K562 (cell line): ENCODE measurements around the gene MACROD2. TPM values are rescaled to one million over a fixed set of nuclear protein-coding genes. Genes with fewer than 3 reads are reported as not detected.

Experiments used
- ATAC-seq: fragments of 200-7000 bp; cut with Tn5 transposase; 3 replicates; pipeline ENCODE4 v1.9.1; 2020; ENCODE audit warnings: moderate library complexity
- BruUV-seq: library from RNA; stranded (reverse); fragments of 400-500 nt; replicated peaks from 2 replicates; lab custom pipeline; 2021; lab: Mats Ljungman, UMichigan
- CTCF ChIA-PET: fragments of 300-600 bp; formaldehyde crosslinking; extraction: SDS; loops from one replicate; lab custom pipeline; 2021; ENCODE audit warnings: low intra/inter-chr PET ratio; lab: Yijun Ruan, JAX
- POLR2A ChIA-PET: fragments of 300-600, 350-650 bp; sonication (Branson Sonifier 250); formaldehyde crosslinking; extraction: SDS; loops from one replicate; lab custom pipeline; 2021; ENCODE audit warnings: antibody characterized with exemption, inconsistent platforms; lab: Yijun Ruan, JAX
- DNase-seq, 4 experiments: peaks; one replicate each; pipeline versions ENCODE4 v3.0.0 to v3.0.0-alpha.2; 2011 to 2018; ENCODE audit warnings: low spot score in 3 of 4, mixed read lengths in 3 of 4; ENCODE audit errors: extremely low read depth in 1 of 4
- FAIRE-seq: peaks from 2 replicates; lab custom pipeline; 2011; peaks lifted over from hg19 to GRCh38; lab: Jason Lieb, UNC
- H2AFZ ChIP-seq: 2 replicates; pipeline ENCODE4 v1.6.0; 2011; ENCODE audit warnings: low read depth, low read length, control low read depth, inconsistent platforms
- H3K27ac ChIP-seq: fragments of 200-600 bp; 3 replicates; pipeline ENCODE4 v1.8.0; 2011; ENCODE audit warnings: low read depth, mild to moderate bottlenecking, control low read depth, inconsistent platforms, low read length, moderate library complexity, mixed read lengths; ENCODE audit errors: extremely low read depth
- H3K27me3 ChIP-seq, 2 experiments: fragments of 300-600 bp in 1 of 2; 2 replicates in 1 of 2; 3 replicates in 1 of 2; pipeline versions ENCODE4 v1.6.0 to v1.8.0; 2011; ENCODE audit warnings: inconsistent platforms in 2 of 2, low read length in 2 of 2, mild to moderate bottlenecking in 1 of 2, mixed read lengths in 1 of 2, moderate library complexity in 1 of 2; ENCODE audit not compliant: control insufficient read depth in 2 of 2, insufficient read depth in 2 of 2
- H3K36me3 ChIP-seq: fragments of 300-600 bp; 3 replicates; pipeline ENCODE4 v1.8.0; 2011; ENCODE audit warnings: mild to moderate bottlenecking, low read length, inconsistent platforms; ENCODE audit not compliant: control insufficient read depth, insufficient read depth
- H3K4me1 ChIP-seq, 2 experiments: fragments of 200-600 bp in 1 of 2; replicated peaks in 1 of 2; 2 replicates in 1 of 2; 3 replicates in 1 of 2; pipeline versions ENCODE4 v1.5.1 to v1.8.0; 2011; ENCODE audit warnings: inconsistent platforms in 2 of 2, low read length in 2 of 2, mild to moderate bottlenecking in 1 of 2, mixed read lengths in 1 of 2, moderate library complexity in 1 of 2; ENCODE audit not compliant: control insufficient read depth in 2 of 2, insufficient read depth in 2 of 2
- H3K4me2 ChIP-seq: 2 replicates; pipeline ENCODE4 v1.6.1; 2011; ENCODE audit warnings: low read length, control low read depth, inconsistent platforms, mixed read lengths; ENCODE audit not compliant: insufficient read depth
- H3K4me3 ChIP-seq: fragments of 200-600 bp; sonication (generic), shearing (Covaris generic); 2 replicates; pipeline ENCODE4 v1.5.1; 2016; ENCODE audit warnings: control low read depth, inconsistent platforms
- H3K79me2 ChIP-seq: fragments of 200-600 bp; 3 replicates; pipeline ENCODE4 v1.8.0; 2011; ENCODE audit warnings: low read length, inconsistent platforms; ENCODE audit not compliant: control insufficient read depth, insufficient read depth
- H3K9ac ChIP-seq, 2 experiments: 2 replicates each; pipeline versions ENCODE4 v1.6.0 to v1.6.1; 2011; ENCODE audit warnings: low read depth in 2 of 2, low read length in 2 of 2, control low read depth in 1 of 2, inconsistent platforms in 1 of 2, mild to moderate bottlenecking in 1 of 2, mixed read lengths in 1 of 2; ENCODE audit not compliant: insufficient read depth in 1 of 2
- H3K9me1 ChIP-seq: one replicate; pipeline ENCODE4 v1.6.0; 2011; ENCODE audit warnings: inconsistent platforms, mild to moderate bottlenecking, low read length, moderate library complexity; ENCODE audit not compliant: control insufficient read depth, insufficient read depth
- H3K9me3 ChIP-seq: replicated peaks from 2 replicates; pipeline ENCODE4 v1.5.1; 2011; ENCODE audit warnings: low read depth, low read length, inconsistent platforms; ENCODE audit not compliant: control insufficient read depth, insufficient read depth
- H4K20me1 ChIP-seq: replicated peaks from 2 replicates; pipeline ENCODE4 v1.6.1; 2011; ENCODE audit warnings: low read length, inconsistent platforms, mixed read lengths; ENCODE audit not compliant: control insufficient read depth, insufficient read depth
- CCAR2 ChIP-seq: fragments of 200-400 bp; formaldehyde crosslinking; IDR thresholded peaks from 2 replicates; pipeline ENCODE4 v1.6.1; 2017; ENCODE audit warnings: mild to moderate bottlenecking, low read depth, low read length
- CHAMP1 ChIP-seq: fragments of 450-650 bp; IDR thresholded peaks from 2 replicates; pipeline ENCODE4 v1.6.1; 2016; ENCODE audit warnings: mild to moderate bottlenecking
- KDM1A ChIP-seq, 2 experiments: fragments of 450-650 bp; IDR thresholded peaks; 2 replicates each; pipeline ENCODE4 v1.6.1; 2016; ENCODE audit warnings: mild to moderate bottlenecking in 2 of 2
- LEF1 ChIP-seq: fragments of 450-650 bp; IDR thresholded peaks from 2 replicates; pipeline ENCODE4 v1.6.1; 2016; ENCODE audit warnings: mild to moderate bottlenecking
- NR3C1 ChIP-seq: sonication (generic); formaldehyde crosslinking; IDR thresholded peaks from 2 replicates; pipeline ENCODE4 v1.8.1; 2022; ENCODE audit warnings: missing genetic modification reagents
- RHOXF2B ChIP-seq: fragments of 250-450 bp; sonication (Bioruptor Pico); conservative IDR thresholded peaks from 2 replicates; pipeline ENCODE4 v1.5.1; 2021
- SAFB ChIP-seq: fragments of 200-400 bp; formaldehyde crosslinking; IDR thresholded peaks from 2 replicates; pipeline ENCODE4 v1.6.1; 2017; ENCODE audit warnings: low read depth, low read length, borderline replicate concordance
- SIN3A ChIP-seq, 2 experiments: fragments of 150-350 bp in 1 of 2; IDR thresholded peaks; 2 replicates each; pipeline ENCODE4 v1.6.1; 2011 to 2016; ENCODE audit warnings: borderline replicate concordance in 2 of 2, low read depth in 2 of 2, low read length in 2 of 2, mild to moderate bottlenecking in 2 of 2, moderate library complexity in 2 of 2; ENCODE audit not compliant: control insufficient read depth in 1 of 2
- TCF7L2 ChIP-seq: fragments of 150-350 bp; IDR thresholded peaks from 2 replicates; pipeline ENCODE4 v1.6.1; 2016; ENCODE audit warnings: low read depth, mild to moderate bottlenecking, low read length, moderate library complexity
- XRCC5 ChIP-seq: fragments of 200-400 bp; formaldehyde crosslinking; IDR thresholded peaks from 2 replicates; pipeline ENCODE4 v1.6.1; 2017; ENCODE audit warnings: low read depth, mild to moderate bottlenecking, low read length
- ZNF23 ChIP-seq: fragments of 250-450 bp; sonication (Bioruptor Pico); IDR thresholded peaks from 2 replicates; pipeline ENCODE4 v1.4.0; 2020; ENCODE audit warnings: mild to moderate bottlenecking
- ZNF311 ChIP-seq: fragments of 250-450 bp; sonication (Bioruptor Pico); IDR thresholded peaks from 2 replicates; pipeline ENCODE4 v1.4.0; 2020; ENCODE audit warnings: mild to moderate bottlenecking, moderate library complexity
- ZNF445 ChIP-seq: fragments of 250-450 bp; sonication (Bioruptor Pico); IDR thresholded peaks from 2 replicates; pipeline ENCODE4 v1.4.0; 2020; ENCODE audit warnings: low read depth, mild to moderate bottlenecking, moderate library complexity
- WGBS: fragments of 100-300 bp; shearing (Covaris generic); methylation state at CpG from one replicate; pipeline ENCODE4 v1.1.6; 2016; ENCODE audit warnings: low coverage, mixed read lengths; ENCODE audit not compliant: insufficient coverage; ENCODE audit errors: missing lambda C conversion rate; 5-methylcytosine and 5-hydroxymethylcytosine counted together
- in situ Hi-C: fragments of 300-500 bp; cut with MboI; formaldehyde crosslinking; loops from 4 replicates; pipeline ENCODE4 v1.15.0; 2018; ENCODE audit warnings: inconsistent platforms, mixed read lengths
- intact Hi-C: fragments of 100-400 bp; cut with micrococcal nuclease; formaldehyde crosslinking; loops from 2 replicates; pipeline ENCODE4 v1.14.2; 2022
- polyA plus RNA-seq, 8 experiments: library from polyadenylated mRNA; depleted of rRNA in 4 of 8; stranded (reverse) in 5 of 8; unstranded in 3 of 8; fragments of >200 nt; fragmentation: Nextera tagmentation in 2 of 8; fragmentation: Illumina TruSeq in 1 of 8; extraction: Ambion mirVana in 2 of 8; extraction: Trizol in 1 of 8; gene quantifications; 2 replicates each; pipeline versions ENCODE4 v1.2.1 to v1.2.3, GENCODE V29; 2011 to 2014; ENCODE audit warnings: inconsistent platforms in 1 of 8, missing spikeins in 1 of 8
- total RNA-seq, 7 experiments: library from RNA; depleted of rRNA in 6 of 7; stranded (reverse); fragments of >200 nt in 6 of 7; fragmentation: Illumina TruSeq in 2 of 7; extraction: Trizol in 2 of 7; gene quantifications; 2 replicates each; pipeline versions ENCODE4 v1.2.1 to v1.2.3, GENCODE V29; 2011 to 2021; ENCODE audit warnings: low replicate concordance in 1 of 7
- TF ChIP-seq, protein P1 (sequence below): sonication (generic); formaldehyde crosslinking; IDR thresholded peaks from 2 replicates; pipeline ENCODE4 v1.8.1; 2023; ENCODE audit warnings: mild to moderate bottlenecking, missing genetic modification reagents
- TF ChIP-seq, protein P2 (sequence below): fragments of 450-650 bp; IDR thresholded peaks from 2 replicates; pipeline ENCODE4 v1.6.1; 2016; ENCODE audit warnings: missing biosample characterization, missing genetic modification characterization

Gene MACROD2
- total and polyA plus RNA-seq, 9 of the 15 experiments (the other 6 are each of a cell fraction or from before 2014, with no cell fraction given), result not detected

DNA sequence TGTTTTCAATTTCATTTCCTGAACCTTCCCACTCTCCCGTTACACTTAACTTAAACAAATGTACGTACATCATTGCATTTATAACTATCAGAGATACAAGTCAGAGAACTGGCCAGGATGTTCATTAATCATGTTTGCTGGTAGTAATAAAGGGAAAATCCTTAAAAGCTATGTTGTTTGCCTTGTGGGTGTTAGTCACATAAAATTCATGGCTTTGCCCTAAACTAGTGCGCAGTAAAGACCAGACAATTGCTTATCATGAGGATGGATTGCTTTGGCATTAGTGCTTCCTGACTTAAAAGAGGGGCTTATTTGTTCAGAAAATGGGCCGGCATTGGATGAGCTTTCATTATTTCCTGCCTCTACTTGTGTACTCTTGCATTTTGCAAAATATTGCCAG lies 1379.4 kb downstream of the MACROD2 start:
- BruUV-seq, result no TSS peak
- Histone ChIP-seq H3K79me2 (no peaks in the 10 kb centered on the region), H3K27me3 (no peaks in the 10 kb centered on the region), H3K36me3 (no peaks in the 10 kb centered on the region), H3K4me3 (no peak overlapping the region), H3K4me2 (no peak overlapping the region), H4K20me1 (no peaks in the 10 kb centered on the region), H3K9me1 (no peaks in the 10 kb centered on the region), H3K9ac (no peak overlapping the region), H2AFZ (no peak overlapping the region), H3K9me3 (no peaks in the 10 kb centered on the region), H3K4me1 (no peaks in the 10 kb centered on the region), H3K27ac (no peak overlapping the region)
- CTCF ChIA-PET, result no interaction called here
- DNase-seq (no peak), ATAC-seq (no peak), FAIRE-seq (no peak)
- in situ Hi-C loops (no loop called here), intact Hi-C loops (no loop called here)
- WGBS, result 2% methylated on average over 4 of the region's 4 CpGs
- no peak for TF ChIP-seq KDM1A (IDR thresholded peaks at IDR 0.05)
- TF ChIP-seq ZNF311 (CRISPR knock-in tag), result no peak
- no peak for TF ChIP-seq ZNF23 (CRISPR knock-in tag)
- no peak for TF ChIP-seq LEF1
- TF ChIP-seq XRCC5, result no peak
- TF ChIP-seq, protein P1, sequence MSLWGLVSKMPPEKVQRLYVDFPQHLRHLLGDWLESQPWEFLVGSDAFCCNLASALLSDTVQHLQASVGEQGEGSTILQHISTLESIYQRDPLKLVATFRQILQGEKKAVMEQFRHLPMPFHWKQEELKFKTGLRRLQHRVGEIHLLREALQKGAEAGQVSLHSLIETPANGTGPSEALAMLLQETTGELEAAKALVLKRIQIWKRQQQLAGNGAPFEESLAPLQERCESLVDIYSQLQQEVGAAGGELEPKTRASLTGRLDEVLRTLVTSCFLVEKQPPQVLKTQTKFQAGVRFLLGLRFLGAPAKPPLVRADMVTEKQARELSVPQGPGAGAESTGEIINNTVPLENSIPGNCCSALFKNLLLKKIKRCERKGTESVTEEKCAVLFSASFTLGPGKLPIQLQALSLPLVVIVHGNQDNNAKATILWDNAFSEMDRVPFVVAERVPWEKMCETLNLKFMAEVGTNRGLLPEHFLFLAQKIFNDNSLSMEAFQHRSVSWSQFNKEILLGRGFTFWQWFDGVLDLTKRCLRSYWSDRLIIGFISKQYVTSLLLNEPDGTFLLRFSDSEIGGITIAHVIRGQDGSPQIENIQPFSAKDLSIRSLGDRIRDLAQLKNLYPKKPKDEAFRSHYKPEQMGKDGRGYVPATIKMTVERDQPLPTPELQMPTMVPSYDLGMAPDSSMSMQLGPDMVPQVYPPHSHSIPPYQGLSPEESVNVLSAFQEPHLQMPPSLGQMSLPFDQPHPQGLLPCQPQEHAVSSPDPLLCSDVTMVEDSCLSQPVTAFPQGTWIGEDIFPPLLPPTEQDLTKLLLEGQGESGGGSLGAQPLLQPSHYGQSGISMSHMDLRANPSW, result no peak
- TF ChIP-seq CCAR2, result no peak
- no peak for TF ChIP-seq TCF7L2
- TF ChIP-seq SIN3A (IDR thresholded peaks at IDR 0.05; ENCODE audit: borderline replicate concordance in 2 of 2, control insufficient read depth in 1 of 2, low read depth in 2 of 2, low read length in 2 of 2), result no peak
- no peak for TF ChIP-seq ZNF445 (CRISPR knock-in tag)
- no peak for TF ChIP-seq SAFB
- TF ChIP-seq, protein P2, sequence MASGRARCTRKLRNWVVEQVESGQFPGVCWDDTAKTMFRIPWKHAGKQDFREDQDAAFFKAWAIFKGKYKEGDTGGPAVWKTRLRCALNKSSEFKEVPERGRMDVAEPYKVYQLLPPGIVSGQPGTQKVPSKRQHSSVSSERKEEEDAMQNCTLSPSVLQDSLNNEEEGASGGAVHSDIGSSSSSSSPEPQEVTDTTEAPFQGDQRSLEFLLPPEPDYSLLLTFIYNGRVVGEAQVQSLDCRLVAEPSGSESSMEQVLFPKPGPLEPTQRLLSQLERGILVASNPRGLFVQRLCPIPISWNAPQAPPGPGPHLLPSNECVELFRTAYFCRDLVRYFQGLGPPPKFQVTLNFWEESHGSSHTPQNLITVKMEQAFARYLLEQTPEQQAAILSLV (tag), result no peak
- TF ChIP-seq NR3C1, result no peak
- TF ChIP-seq CHAMP1, result no peak
- no peak for TF ChIP-seq RHOXF2B (CRISPR knock-in tag)
- POLR2A ChIA-PET, result no interaction called here
